GM23338 (cell line): ENCODE results near the gene MAPK6. TPM values are rescaled to one million over a fixed set of nuclear protein-coding genes. Genes with fewer than 3 reads are reported as not detected.

Experiments
- ATAC-seq: fragments of 200-7000 bp; cut with Tn5 transposase; 3 replicates; pipeline ENCODE4 v1.9.1; 2020
- DNase-seq: peaks from one replicate; pipeline ENCODE4 v3.0.0-alpha.2; 2015; ENCODE audit warnings: low spot score
- H2AFZ ChIP-seq: fragments of 200-600 bp; sonication (generic); 2 replicates; pipeline ENCODE4 v1.8.0; 2016; ENCODE audit warnings: antibody characterized with exemption, mild to moderate bottlenecking, moderate library complexity
- H3F3A ChIP-seq: fragments of 200-600 bp; sonication (generic); replicated peaks from 2 replicates; pipeline ENCODE4 v1.8.0; 2017; ENCODE audit warnings: antibody characterized with exemption, mixed run types, low read depth
- H3K27ac ChIP-seq: fragments of 200-600 bp; sonication (generic); 2 replicates; pipeline ENCODE4 v1.6.1; 2016; ENCODE audit warnings: low read depth
- H3K27me3 ChIP-seq: fragments of 200-600 bp; sonication (generic); 2 replicates; pipeline ENCODE4 v1.8.0; 2016; ENCODE audit warnings: mild to moderate bottlenecking, mixed run types, moderate library complexity; ENCODE audit not compliant: insufficient read depth
- H3K36me3 ChIP-seq: fragments of 200-600 bp; sonication (generic); 2 replicates; pipeline ENCODE4 v1.8.0; 2016; ENCODE audit warnings: mild to moderate bottlenecking; ENCODE audit not compliant: insufficient read depth
- H3K4me1 ChIP-seq: fragments of 200-600 bp; sonication (generic); 2 replicates; pipeline ENCODE4 v1.8.0; 2016; ENCODE audit warnings: mild to moderate bottlenecking, moderate library complexity; ENCODE audit not compliant: insufficient read depth
- H3K4me2 ChIP-seq: fragments of 200-600 bp; sonication (generic); 2 replicates; pipeline ENCODE4 v1.7.1; 2017; ENCODE audit warnings: mixed run types
- H3K4me3 ChIP-seq: fragments of 200-600 bp; sonication (generic); 2 replicates; pipeline ENCODE4 v1.6.1; 2016; ENCODE audit warnings: mixed run types
- H3K79me2 ChIP-seq: fragments of 200-600 bp; sonication (generic); replicated peaks from 2 replicates; pipeline ENCODE4 v1.8.0; 2017; ENCODE audit warnings: mild to moderate bottlenecking; ENCODE audit not compliant: insufficient read depth
- H3K9me2 ChIP-seq: fragments of 200-600 bp; sonication (generic); 2 replicates; pipeline ENCODE4 v1.8.0; 2017; ENCODE audit not compliant: insufficient read depth
- H4K20me1 ChIP-seq: fragments of 200-600 bp; sonication (generic); replicated peaks from 2 replicates; pipeline ENCODE4 v1.8.0; 2017; ENCODE audit warnings: mild to moderate bottlenecking; ENCODE audit not compliant: insufficient read depth
- H3K27ac Mint-ChIP-seq: 2 replicates; pipeline ENCODE4 v1.8.0; 2020; ENCODE audit warnings: inconsistent platforms, mild to moderate bottlenecking, moderate library complexity, mixed read lengths
- H3K27me3 Mint-ChIP-seq: 3 replicates; pipeline ENCODE4 v1.8.0; 2022; ENCODE audit warnings: low read depth, mild to moderate bottlenecking, moderate library complexity, mixed read lengths, inconsistent platforms; ENCODE audit not compliant: insufficient read depth, poor library complexity
- H3K36me3 Mint-ChIP-seq: 3 replicates; pipeline ENCODE4 v1.8.0; 2021; ENCODE audit warnings: low read depth, mild to moderate bottlenecking, inconsistent platforms, moderate library complexity, mixed read lengths
- H3K4me1 Mint-ChIP-seq: 3 replicates; pipeline ENCODE4 v1.8.0; 2020; ENCODE audit warnings: mild to moderate bottlenecking, inconsistent platforms, mixed read lengths
- H3K4me3 Mint-ChIP-seq: 3 replicates; pipeline ENCODE4 v1.8.0; 2021; ENCODE audit warnings: moderate library complexity, mild to moderate bottlenecking, inconsistent platforms, mixed read lengths
- H3K9me3 Mint-ChIP-seq: 3 replicates; pipeline ENCODE4 v1.8.0; 2020; ENCODE audit warnings: moderate library complexity, mild to moderate bottlenecking, inconsistent platforms, mixed read lengths
- CREB1 ChIP-seq: fragments of 250-450 bp; sonication (Bioruptor Pico); IDR thresholded peaks from 2 replicates; pipeline ENCODE4 v1.5.0; 2020; ENCODE audit warnings: low read depth, mild to moderate bottlenecking, moderate library complexity
- EZH2phosphoT487 ChIP-seq: fragments of 200-600 bp; sonication (generic); IDR thresholded peaks from one replicate; pipeline ENCODE4 v1.8.1; 2018; ENCODE audit warnings: antibody characterized with exemption; ENCODE audit not compliant: unreplicated experiment
- NANOG ChIP-seq: IDR thresholded peaks from 2 replicates; pipeline ENCODE4 v1.6.1; 2016; ENCODE audit warnings: antibody characterized with exemption, borderline replicate concordance
- POLR2AphosphoS5 ChIP-seq: IDR thresholded peaks from 2 replicates; pipeline ENCODE4 v1.6.1; 2016; ENCODE audit warnings: antibody characterized with exemption, low read depth
- REST ChIP-seq: IDR thresholded peaks from one replicate; pipeline ENCODE4 v1.6.1; 2018; ENCODE audit warnings: antibody characterized with exemption; ENCODE audit not compliant: unreplicated experiment
- STAT1 ChIP-seq: IDR thresholded peaks from one replicate; pipeline ENCODE4 v1.6.1; 2016; ENCODE audit warnings: antibody characterized with exemption; ENCODE audit not compliant: unreplicated experiment
- ZNF114 ChIP-seq: fragments of 250-450 bp; sonication (Bioruptor Pico); IDR thresholded peaks from 2 replicates; pipeline ENCODE4 v1.5.0; 2020; ENCODE audit warnings: mild to moderate bottlenecking, moderate library complexity
- ZNF331 ChIP-seq: fragments of 250-450 bp; sonication (Bioruptor Pico); IDR thresholded peaks from 2 replicates; pipeline ENCODE4 v1.5.0; 2020; ENCODE audit warnings: low read depth, mild to moderate bottlenecking, moderate library complexity
- polyA plus RNA-seq: library from polyadenylated mRNA; unstranded; fragments of >200 nt; fragmentation: Nextera tagmentation; extraction: Ambion mirVana; gene quantifications from 2 replicates; pipeline ENCODE4 v1.2.1, GENCODE V29; 2016
- total RNA-seq: library from RNA; depleted of rRNA; stranded (reverse); fragments of >200 nt; shearing (Covaris generic); gene quantifications from 2 replicates; pipeline ENCODE4 v1.2.3, GENCODE V29; 2014
- TF ChIP-seq, protein P1 (sequence below): fragments of 250-450 bp; sonication (Bioruptor Pico); IDR thresholded peaks from 2 replicates; pipeline ENCODE4 v1.5.0; 2020; ENCODE audit warnings: mild to moderate bottlenecking, moderate library complexity

The MAPK6 gene
- total and polyA plus RNA-seq, 2 experiments from 2014 or later: 40.9 to 92.3 TPM

DNA sequence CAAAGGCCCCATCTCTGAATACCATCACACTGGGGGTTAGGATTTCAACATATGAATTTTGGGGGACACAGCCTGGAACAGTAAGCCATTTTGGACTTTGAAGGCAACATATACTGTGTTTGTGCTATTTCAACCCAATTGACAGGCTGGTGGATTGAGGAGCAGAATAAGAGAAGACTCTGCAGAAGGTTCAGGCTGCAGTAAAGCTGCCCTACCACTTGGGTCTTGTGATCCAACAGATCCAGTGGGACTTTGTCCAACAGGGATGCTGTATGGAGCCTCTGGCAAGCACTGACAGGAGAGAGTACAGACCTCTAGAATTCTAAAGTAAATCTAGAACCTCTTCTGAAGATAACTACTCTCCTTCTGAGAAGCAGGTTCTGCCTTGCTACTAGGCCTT lies 94.7 kb downstream of the MAPK6 start:
- H3K4me3 Mint-ChIP-seq: no peak overlapping the region
- no peaks in the 10 kb centered on the region for H3K36me3 ChIP-seq
- peaks cover 36% of the 10 kb centered on the region for H3K27me3 Mint-ChIP-seq
- peaks cover 42% of the 10 kb centered on the region for H3K27me3 ChIP-seq
- no peak overlapping the region for H2AFZ ChIP-seq
- H3K27ac Mint-ChIP-seq: no peak overlapping the region
- H3K4me2 ChIP-seq: no peak overlapping the region
- no peak for TF ChIP-seq ZNF114 (CRISPR knock-in tag)
- peaks cover 13% of the 10 kb centered on the region; the same call in 1 of the 2 replicates for H3K4me1 ChIP-seq
- DNase-seq (no peak), ATAC-seq (no peak)
- H3K36me3 Mint-ChIP-seq: no peaks in the 10 kb centered on the region
- H4K20me1 ChIP-seq: no peaks in the 10 kb centered on the region
- H3K9me3 Mint-ChIP-seq: 0 out of 3 replicates have a peak, but pooled peaks cover 5% of the 10 kb centered on the region
- no peaks in the 10 kb centered on the region for H3K9me2 ChIP-seq
- H3K27ac ChIP-seq: no peak overlapping the region
- H3K4me1 Mint-ChIP-seq: peaks cover 25% of the 10 kb centered on the region
- no peaks in the 10 kb centered on the region for H3K79me2 ChIP-seq
- H3F3A ChIP-seq: no peaks in the 10 kb centered on the region
- no peak overlapping the region for H3K4me3 ChIP-seq

GRCh38 chr15:52114261-52115055 lies 95.4 kb downstream of the MAPK6 start:
- Mint-ChIP-seq H3K27ac (no peak overlapping the region), H3K27me3 (peaks cover 38% of the 10 kb centered on the region), H3K36me3 (no peaks in the 10 kb centered on the region), H3K4me3 (no peak overlapping the region), H3K9me3 (0 out of 3 replicates have a peak, but pooled peaks cover 5% of the 10 kb centered on the region), H3K4me1 (peaks cover 23% of the 10 kb centered on the region)
- no peak overlapping the region for H3K4me3 ChIP-seq
- no peaks in the 10 kb centered on the region for H4K20me1 ChIP-seq
- H3K4me2 ChIP-seq: no peak overlapping the region
- peaks cover 7% of the 10 kb centered on the region; the same call in 1 of the 2 replicates for H3K4me1 ChIP-seq
- H3K27ac ChIP-seq: no peak overlapping the region
- no peaks in the 10 kb centered on the region for H3K79me2 ChIP-seq
- no peaks in the 10 kb centered on the region for H3K9me2 ChIP-seq
- TF ChIP-seq NANOG: no peak
- TF ChIP-seq STAT1: no peak
- no peak for TF ChIP-seq ZNF331 (CRISPR knock-in tag)
- no peak for TF ChIP-seq POLR2AphosphoS5
- no peak for TF ChIP-seq ZNF114 (CRISPR knock-in tag)
- no peak for TF ChIP-seq REST
- TF ChIP-seq CREB1 (CRISPR knock-in tag): no peak
- no peak for TF ChIP-seq EZH2phosphoT487
- TF ChIP-seq, protein P1, sequence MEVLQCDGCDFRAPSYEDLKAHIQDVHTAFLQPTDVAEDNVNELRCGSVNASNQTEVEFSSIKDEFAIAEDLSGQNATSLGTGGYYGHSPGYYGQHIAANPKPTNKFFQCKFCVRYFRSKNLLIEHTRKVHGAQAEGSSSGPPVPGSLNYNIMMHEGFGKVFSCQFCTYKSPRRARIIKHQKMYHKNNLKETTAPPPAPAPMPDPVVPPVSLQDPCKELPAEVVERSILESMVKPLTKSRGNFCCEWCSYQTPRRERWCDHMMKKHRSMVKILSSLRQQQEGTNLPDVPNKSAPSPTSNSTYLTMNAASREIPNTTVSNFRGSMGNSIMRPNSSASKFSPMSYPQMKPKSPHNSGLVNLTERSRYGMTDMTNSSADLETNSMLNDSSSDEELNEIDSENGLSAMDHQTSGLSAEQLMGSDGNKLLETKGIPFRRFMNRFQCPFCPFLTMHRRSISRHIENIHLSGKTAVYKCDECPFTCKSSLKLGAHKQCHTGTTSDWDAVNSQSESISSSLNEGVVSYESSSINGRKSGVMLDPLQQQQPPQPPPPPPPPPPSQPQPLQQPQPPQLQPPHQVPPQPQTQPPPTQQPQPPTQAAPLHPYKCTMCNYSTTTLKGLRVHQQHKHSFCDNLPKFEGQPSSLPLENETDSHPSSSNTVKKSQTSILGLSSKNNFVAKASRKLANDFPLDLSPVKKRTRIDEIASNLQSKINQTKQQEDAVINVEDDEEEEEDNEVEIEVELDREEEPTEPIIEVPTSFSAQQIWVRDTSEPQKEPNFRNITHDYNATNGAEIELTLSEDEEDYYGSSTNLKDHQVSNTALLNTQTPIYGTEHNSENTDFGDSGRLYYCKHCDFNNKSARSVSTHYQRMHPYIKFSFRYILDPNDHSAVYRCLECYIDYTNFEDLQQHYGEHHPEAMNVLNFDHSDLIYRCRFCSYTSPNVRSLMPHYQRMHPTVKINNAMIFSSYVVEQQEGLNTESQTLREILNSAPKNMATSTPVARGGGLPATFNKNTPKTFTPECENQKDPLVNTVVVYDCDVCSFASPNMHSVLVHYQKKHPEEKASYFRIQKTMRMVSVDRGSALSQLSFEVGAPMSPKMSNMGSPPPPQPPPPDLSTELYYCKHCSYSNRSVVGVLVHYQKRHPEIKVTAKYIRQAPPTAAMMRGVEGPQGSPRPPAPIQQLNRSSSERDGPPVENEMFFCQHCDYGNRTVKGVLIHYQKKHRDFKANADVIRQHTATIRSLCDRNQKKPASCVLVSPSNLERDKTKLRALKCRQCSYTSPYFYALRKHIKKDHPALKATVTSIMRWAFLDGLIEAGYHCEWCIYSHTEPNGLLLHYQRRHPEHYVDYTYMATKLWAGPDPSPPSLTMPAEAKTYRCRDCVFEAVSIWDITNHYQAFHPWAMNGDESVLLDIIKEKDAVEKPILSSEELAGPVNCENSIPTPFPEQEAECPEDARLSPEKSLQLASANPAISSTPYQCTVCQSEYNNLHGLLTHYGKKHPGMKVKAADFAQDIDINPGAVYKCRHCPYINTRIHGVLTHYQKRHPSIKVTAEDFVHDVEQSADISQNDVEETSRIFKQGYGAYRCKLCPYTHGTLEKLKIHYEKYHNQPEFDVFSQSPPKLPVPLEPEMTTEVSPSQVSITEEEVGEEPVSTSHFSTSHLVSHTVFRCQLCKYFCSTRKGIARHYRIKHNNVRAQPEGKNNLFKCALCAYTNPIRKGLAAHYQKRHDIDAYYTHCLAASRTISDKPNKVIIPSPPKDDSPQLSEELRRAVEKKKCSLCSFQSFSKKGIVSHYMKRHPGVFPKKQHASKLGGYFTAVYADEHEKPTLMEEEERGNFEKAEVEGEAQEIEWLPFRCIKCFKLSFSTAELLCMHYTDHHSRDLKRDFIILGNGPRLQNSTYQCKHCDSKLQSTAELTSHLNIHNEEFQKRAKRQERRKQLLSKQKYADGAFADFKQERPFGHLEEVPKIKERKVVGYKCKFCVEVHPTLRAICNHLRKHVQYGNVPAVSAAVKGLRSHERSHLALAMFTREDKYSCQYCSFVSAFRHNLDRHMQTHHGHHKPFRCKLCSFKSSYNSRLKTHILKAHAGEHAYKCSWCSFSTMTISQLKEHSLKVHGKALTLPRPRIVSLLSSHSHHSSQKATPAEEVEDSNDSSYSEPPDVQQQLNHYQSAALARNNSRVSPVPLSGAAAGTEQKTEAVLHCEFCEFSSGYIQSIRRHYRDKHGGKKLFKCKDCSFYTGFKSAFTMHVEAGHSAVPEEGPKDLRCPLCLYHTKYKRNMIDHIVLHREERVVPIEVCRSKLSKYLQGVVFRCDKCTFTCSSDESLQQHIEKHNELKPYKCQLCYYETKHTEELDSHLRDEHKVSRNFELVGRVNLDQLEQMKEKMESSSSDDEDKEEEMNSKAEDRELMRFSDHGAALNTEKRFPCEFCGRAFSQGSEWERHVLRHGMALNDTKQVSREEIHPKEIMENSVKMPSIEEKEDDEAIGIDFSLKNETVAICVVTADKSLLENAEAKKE (CRISPR knock-in tag): no peak
- no peak overlapping the region for H2AFZ ChIP-seq
- H3F3A ChIP-seq: no peaks in the 10 kb centered on the region
- ATAC-seq (no peak), DNase-seq (no peak)
- peaks cover 42% of the 10 kb centered on the region for H3K27me3 ChIP-seq
- no peaks in the 10 kb centered on the region for H3K36me3 ChIP-seq
